Endothelial cell of umbilical vein (primary cell): ENCODE data around the gene TMEM222. TPM values are rescaled to one million over a fixed set of nuclear protein-coding genes. Genes with fewer than 3 reads are reported as not detected.

ENCODE experiments used
- BruUV-seq: library from RNA; stranded (reverse); fragments of 400-500 nt; replicated peaks from 2 replicates; lab custom pipeline; 2021; lab: Mats Ljungman, UMichigan
- CTCF ChIA-PET: fragments of 300-600, 350-600 bp; sonication (Branson Sonifier 250); formaldehyde crosslinking; loops from one replicate; lab custom pipeline; 2021; ENCODE audit warnings: antibody characterized with exemption, inconsistent platforms; lab: Charles Lee
- POLR2A ChIA-PET: fragments of 300-600, 350-600 bp; sonication (Branson Sonifier 250); formaldehyde crosslinking; loops from one replicate; lab custom pipeline; 2021; ENCODE audit warnings: antibody characterized with exemption, inconsistent platforms; lab: Charles Lee
- DNase-seq: peaks from one replicate; pipeline ENCODE4 v3.0.0-alpha.2; 2011; ENCODE audit warnings: low read depth, low spot score
- FAIRE-seq: peaks from 2 replicates; lab custom pipeline; 2011; peaks lifted over from hg19 to GRCh38; lab: Jason Lieb, UNC
- H2AFZ ChIP-seq: 2 replicates; pipeline ENCODE4 v1.6.0; 2012; ENCODE audit warnings: low read depth, low read length, control low read depth, inconsistent platforms
- H3K27ac ChIP-seq: 2 replicates; pipeline ENCODE4 v1.5.1; 2011; ENCODE audit warnings: low read depth, mild to moderate bottlenecking, control low read depth, low read length, moderate library complexity; ENCODE audit not compliant: insufficient read depth
- H3K27me3 ChIP-seq, 2 experiments: 2 replicates each; pipeline versions ENCODE4 v1.6.0 to v1.6.1; 2011; ENCODE audit warnings: low read length in 2 of 2, mixed read lengths in 1 of 2; ENCODE audit not compliant: control insufficient read depth in 2 of 2, insufficient read depth in 2 of 2
- H3K36me3 ChIP-seq, 2 experiments: 2 replicates in 1 of 2; 3 replicates in 1 of 2; pipeline ENCODE4 v1.5.1; 2011; ENCODE audit warnings: low read length in 2 of 2, mild to moderate bottlenecking in 1 of 2, moderate library complexity in 1 of 2; ENCODE audit not compliant: control insufficient read depth in 2 of 2, insufficient read depth in 2 of 2; ENCODE audit errors: extremely low read depth in 1 of 2
- H3K4me1 ChIP-seq: 3 replicates; pipeline ENCODE4 v1.5.1; 2011; ENCODE audit warnings: mild to moderate bottlenecking, low read length; ENCODE audit not compliant: control insufficient read depth, insufficient read depth; ENCODE audit errors: extremely low read depth
- H3K4me2 ChIP-seq: 2 replicates; pipeline ENCODE4 v1.6.1; 2011; ENCODE audit warnings: low read length, control low read depth, mixed read lengths; ENCODE audit not compliant: insufficient read depth
- H3K4me3 ChIP-seq, 3 experiments: fragments of 200-600 bp in 1 of 3; sonication (generic), shearing (Covaris generic) in 1 of 3; replicated peaks in 1 of 3; 2 replicates each; pipeline ENCODE4 v1.5.1; 2011 to 2016; ENCODE audit warnings: control low read depth in 3 of 3, low read length in 3 of 3, mild to moderate bottlenecking in 2 of 3, inconsistent platforms in 1 of 3, low read depth in 1 of 3, moderate library complexity in 1 of 3; ENCODE audit not compliant: insufficient read depth in 1 of 3
- H3K79me2 ChIP-seq: 2 replicates; pipeline ENCODE4 v1.6.0; 2012; ENCODE audit warnings: low read length, inconsistent platforms; ENCODE audit not compliant: control insufficient read depth, insufficient read depth
- H3K9ac ChIP-seq: replicated peaks from 2 replicates; pipeline ENCODE3; 2011; ENCODE audit warnings: low read length, control low read depth; ENCODE audit not compliant: insufficient read depth; ENCODE audit errors: extremely low read depth
- H3K9me1 ChIP-seq: replicated peaks from 3 replicates; pipeline ENCODE4 v1.6.0; 2011; ENCODE audit warnings: mild to moderate bottlenecking, low read length; ENCODE audit not compliant: control insufficient read depth, insufficient read depth; ENCODE audit errors: extremely low read depth
- H3K9me3 ChIP-seq: replicated peaks from 2 replicates; pipeline ENCODE4 v1.5.1; 2012; ENCODE audit warnings: low read length, inconsistent platforms; ENCODE audit not compliant: control insufficient read depth, insufficient read depth
- H4K20me1 ChIP-seq: replicated peaks from 2 replicates; pipeline ENCODE3; 2011; ENCODE audit warnings: mild to moderate bottlenecking, low read length; ENCODE audit not compliant: control insufficient read depth, insufficient read depth; ENCODE audit errors: extremely low read depth
- CTCF ChIP-seq, 2 donors: IDR thresholded peaks; 1 replicate in 1 of 2; 2 replicates in 1 of 2; pipeline ENCODE4 v1.5.1; 2011; ENCODE audit warnings: low read length in 2 of 2, mild to moderate bottlenecking in 2 of 2, moderate library complexity in 2 of 2, control low read depth in 1 of 2, inconsistent platforms in 1 of 2, low read depth in 1 of 2; ENCODE audit not compliant: insufficient read depth in 1 of 2; ENCODE audit errors: extremely low read depth in 1 of 2
- MAX ChIP-seq: IDR thresholded peaks from 2 replicates; pipeline ENCODE4 v1.6.1; 2011; ENCODE audit not compliant: insufficient read depth, insufficient read length
- MYC ChIP-seq: IDR thresholded peaks from one replicate; pipeline ENCODE4 v1.6.1; 2011; ENCODE audit warnings: mild to moderate bottlenecking, low read depth, low read length
- POLR2A ChIP-seq: IDR thresholded peaks from 2 replicates; pipeline ENCODE4 v1.6.1; 2012; ENCODE audit warnings: low read depth, mild to moderate bottlenecking, control low read depth, low read length
- POLR2AphosphoS5 ChIP-seq: IDR thresholded peaks from 2 replicates; pipeline ENCODE4 v1.6.1; 2012; ENCODE audit warnings: low read depth, mild to moderate bottlenecking, control low read depth, low read length, moderate library complexity; ENCODE audit not compliant: insufficient read depth
- dilution Hi-C: fragments of 300-500 bp; cut with MboI; formaldehyde crosslinking; loops from one replicate; pipeline ENCODE4 v1.15.0; 2019; ENCODE audit warnings: low sequenced_read_pairs; ENCODE audit not compliant: extremely low pct_ligation_motif_present
- intact Hi-C: fragments of 100-400 bp; cut with micrococcal nuclease; formaldehyde crosslinking; loops from one replicate; pipeline ENCODE4 v1.10.0; 2022
- polyA plus RNA-seq, 4 experiments: library from polyadenylated mRNA; depleted of rRNA in 3 of 4; stranded (reverse) in 3 of 4; unstranded in 1 of 4; fragments of >200 nt; gene quantifications; 2 replicates each; pipeline versions ENCODE4 v1.2.1 to v1.2.3, GENCODE V29; 2011 to 2012; ENCODE audit warnings: missing spikeins in 1 of 4
- total RNA-seq: library from RNA; stranded (reverse); gene quantifications from 2 replicates; pipeline ENCODE4 v1.2.3, GENCODE V29; 2021

Gene TMEM222
- total and polyA plus RNA-seq, 2 donors (not counting 3 experiments of a cell fraction or from before 2014, with no cell fraction given): 45.8 to 76.1 TPM

GRCh38 chr1:27365372-27366112 lies 43.6 kb downstream of the TMEM222 start:
- dilution Hi-C loops: no loop called here
- Histone ChIP-seq H3K9ac (peak overlapping the region; percentile 83), H3K4me1 (peaks cover 15% of the 10 kb centered on the region), H3K4me2 (peak overlapping the region; percentile 80), H3K4me3 (peak overlapping the region; percentile 62 to 81 (median 79)), H3K27ac (peak overlapping the region; percentile 85), H3K36me3 (peaks cover 0 to 2% of the 10 kb centered on the region in 2 experiments), H3K9me1 (no peaks in the 10 kb centered on the region), H4K20me1 (no peaks in the 10 kb centered on the region), H3K79me2 (no peaks in the 10 kb centered on the region), H3K27me3 (no peaks in the 10 kb centered on the region), H2AFZ (peak overlapping the region; percentile 97), H3K9me3 (no peaks in the 10 kb centered on the region)
- DNase-seq (peak; percentile 91), FAIRE-seq (peak; percentile 97)
- CTCF ChIA-PET: interaction anchor here (0.7 to 6.8 kb wide), 30 partner anchors 9 to 321 kb away, joined by 3 to 57 read pairs (median 5); partner anchors contain the start of genes CD164L2, FCN3 and GPR3
- POLR2A ChIA-PET: interaction anchor here (0.6 to 1.7 kb wide), 7 partner anchors 10 to 1146 kb away, joined by 3 to 5 read pairs (median 4); partner anchors contain the start of gene AHDC1
- TF ChIP-seq MYC (no peak), POLR2AphosphoS5 (peak; percentile 61), MAX (no peak), CTCF (IDR thresholded peaks at IDR 0.05; ENCODE audit: extremely low read depth in 1 of 2, insufficient read depth in 1 of 2, low read depth in 1 of 2, low read length in 2 of 2) (no peak), POLR2A (peak; percentile 41)
- intact Hi-C loops: loop anchor here (1.0 kb wide), 3 partner anchors 8 to 43 kb away; partner anchors contain the start of genes GPR3 and TMEM222
- no TSS peak for BruUV-seq
